SU-DHL-6 (cell line): ENCODE measurements around the gene NMNAT2.

Experiments used
- CTCF ChIP-seq: fragments of 200-600 bp; sonication (generic); IDR thresholded peaks from one replicate; pipeline ENCODE4 v1.5.1; 2017; ENCODE audit warnings: antibody characterized with exemption, mild to moderate bottlenecking, low read length, moderate library complexity; ENCODE audit not compliant: insufficient read depth, poor library complexity, severe bottlenecking
- EZH2phosphoT487 ChIP-seq: fragments of 200-600 bp; sonication (generic), shearing (Covaris generic); conservative IDR thresholded peaks from 2 replicates; pipeline ENCODE4 v1.6.1; 2018; ENCODE audit warnings: mild to moderate bottlenecking, antibody characterized with exemption, low read length, moderate library complexity, mixed read lengths

- TF ChIP-seq CTCF (no peak), EZH2phosphoT487 (no peak)
These were observed 203.0 kb downstream of the NMNAT2 start for GRCh38 chr1:183215076-183215720.
